H1 (cell line): Measurements from ENCODE around the gene FSTL4. TPM values are rescaled to one million over a fixed set of nuclear protein-coding genes. Genes with fewer than 3 reads are reported as not detected.

Source experiments
- CHD7 ChIP-seq: fragments of 300-600 bp; sonication (generic); IDR thresholded peaks from 2 replicates; pipeline ENCODE4 v1.7.1; 2012; ENCODE audit warnings: low read length, moderate library complexity, mild to moderate bottlenecking, inconsistent platforms; ENCODE audit not compliant: insufficient replicate concordance
- EP300 ChIP-seq, 2 experiments: IDR thresholded peaks; 1 replicate in 1 of 2; 2 replicates in 1 of 2; pipeline ENCODE4 v1.6.1; 2011 to 2012; ENCODE audit warnings: low read depth in 2 of 2, low read length in 2 of 2, mild to moderate bottlenecking in 2 of 2, borderline replicate concordance in 1 of 2, inconsistent platforms in 1 of 2, moderate library complexity in 1 of 2
- RAD21 ChIP-seq, 2 experiments: IDR thresholded peaks in 1 of 2; conservative IDR thresholded peaks in 1 of 2; 2 replicates each; pipeline ENCODE4 v1.6.1; 2011; ENCODE audit warnings: low read depth in 2 of 2, low read length in 2 of 2, improper control_type of control experiment in 1 of 2, inconsistent platforms in 1 of 2, mild to moderate bottlenecking in 1 of 2, moderate library complexity in 1 of 2
- RBBP5 ChIP-seq: IDR thresholded peaks from 2 replicates; pipeline ENCODE4 v1.7.1; 2012; ENCODE audit warnings: low read depth, mild to moderate bottlenecking, inconsistent platforms, low read length, moderate library complexity, borderline replicate concordance
- SAP30 ChIP-seq: fragments of 300-600 bp; sonication (generic); IDR thresholded peaks from 2 replicates; pipeline ENCODE4 v1.7.1; 2012; ENCODE audit warnings: low read length, moderate library complexity, mild to moderate bottlenecking, inconsistent platforms; ENCODE audit not compliant: insufficient read depth, insufficient replicate concordance
- SIRT6 ChIP-seq: IDR thresholded peaks from one replicate; pipeline ENCODE4 v1.7.1; 2012; ENCODE audit warnings: low read length, inconsistent platforms
- SIX5 ChIP-seq: IDR thresholded peaks from 2 replicates; pipeline ENCODE4 v1.6.1; 2011; ENCODE audit warnings: mild to moderate bottlenecking, low read depth, low read length
- TEAD4 ChIP-seq: IDR thresholded peaks from 2 replicates; pipeline ENCODE4 v1.6.1; 2012; ENCODE audit warnings: low read depth, low read length, inconsistent platforms, mixed read lengths
- polyA plus RNA-seq, 7 experiments: library from polyadenylated mRNA; depleted of rRNA in 3 of 7; stranded (reverse) in 5 of 7; unstranded in 2 of 7; fragments of >200 nt in 5 of 7; fragments of 200-250 nt in 2 of 7; gene quantifications; 1 replicate in 5 of 7; 2 replicates in 1 of 7; 4 replicates in 1 of 7; pipeline versions ENCODE4 v1.2.1 to v1.2.3, GENCODE V29; 2011 to 2013; ENCODE audit warnings: missing spikeins in 2 of 7, mixed read lengths in 2 of 7
- total RNA-seq: library from RNA; stranded (reverse); fragmentation: NEBNext Ultra II Directional; extraction: Animal tissue kit (Norgen Biotek cat#: 25700); gene quantifications from 2 replicates; pipeline ENCODE4 v1.2.1, GENCODE V29; 2021
- TF ChIP-seq, protein P1 (sequence below): IDR thresholded peaks from 2 replicates; pipeline ENCODE4 v1.6.1; 2011; ENCODE audit warnings: low read length, improper control_type of control experiment
- TF ChIP-seq, protein P2 (sequence below): IDR thresholded peaks from 2 replicates; pipeline ENCODE4 v1.6.1; 2011; ENCODE audit warnings: low read depth, mild to moderate bottlenecking, low read length; ENCODE audit not compliant: insufficient read depth

The FSTL4 gene
- total and polyA plus RNA-seq, 2 of the 8 experiments (the other 6 are each of a cell fraction or from before 2014, with no cell fraction given), result 3.1 to 4.1 TPM

DNA sequence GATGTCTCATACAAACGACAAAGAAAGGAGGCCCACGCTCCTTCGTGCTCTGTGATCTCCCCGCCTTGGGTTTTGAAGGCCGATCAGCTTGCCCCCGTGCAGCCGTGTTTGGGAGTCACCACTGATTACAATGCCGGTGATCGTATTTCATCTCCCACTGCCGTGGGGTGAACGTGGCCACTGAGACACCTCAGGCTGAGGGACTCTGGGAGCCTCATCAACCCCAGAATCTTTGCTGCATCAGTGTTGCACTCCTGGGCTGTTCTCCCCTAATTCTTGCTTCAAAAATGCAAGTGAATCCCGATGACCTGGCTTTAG, 366.3 kb downstream of the FSTL4 start (continued):
- TF ChIP-seq CHD7, result no peak
- no peak for TF ChIP-seq EP300 (IDR thresholded peaks at IDR 0.05; ENCODE audit: borderline replicate concordance in 1 of 2, low read depth in 2 of 2, low read length in 2 of 2)
- no peak for TF ChIP-seq SIRT6
- TF ChIP-seq SAP30, result no peak
- no peak for TF ChIP-seq SIX5
- TF ChIP-seq, protein P1, sequence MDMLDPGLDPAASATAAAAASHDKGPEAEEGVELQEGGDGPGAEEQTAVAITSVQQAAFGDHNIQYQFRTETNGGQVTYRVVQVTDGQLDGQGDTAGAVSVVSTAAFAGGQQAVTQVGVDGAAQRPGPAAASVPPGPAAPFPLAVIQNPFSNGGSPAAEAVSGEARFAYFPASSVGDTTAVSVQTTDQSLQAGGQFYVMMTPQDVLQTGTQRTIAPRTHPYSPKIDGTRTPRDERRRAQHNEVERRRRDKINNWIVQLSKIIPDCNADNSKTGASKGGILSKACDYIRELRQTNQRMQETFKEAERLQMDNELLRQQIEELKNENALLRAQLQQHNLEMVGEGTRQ, result no peak
- TF ChIP-seq, protein P2, sequence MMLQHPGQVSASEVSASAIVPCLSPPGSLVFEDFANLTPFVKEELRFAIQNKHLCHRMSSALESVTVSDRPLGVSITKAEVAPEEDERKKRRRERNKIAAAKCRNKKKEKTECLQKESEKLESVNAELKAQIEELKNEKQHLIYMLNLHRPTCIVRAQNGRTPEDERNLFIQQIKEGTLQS, result no peak
- no peak for TF ChIP-seq RAD21 (IDR thresholded peaks at IDR 0.05 in 1 of 2, conservative IDR thresholded peaks at IDR 0.05 in 1 of 2; ENCODE audit: low read depth in 2 of 2, low read length in 2 of 2)
- TF ChIP-seq RBBP5, result no peak
- TF ChIP-seq TEAD4, result no peak
